Naive thymus-derived CD4-positive, alpha-beta T cell (primary cell): ENCODE results near the gene APBA2. TPM values are rescaled to one million over a fixed set of nuclear protein-coding genes. Genes with fewer than 3 reads are reported as not detected.
"Not testable (repeated sequence)": the region's sequence is repeated elsewhere in the genome, so short reads cannot be mapped to it uniquely, and the experiment has no call there.

Source experiments
- ATAC-seq: fragments of 150-1000 bp; cut with Tn5 transposase; 2 replicates; pipeline ENCODE4 v1.10.0; 2021; ENCODE audit warnings: mild to moderate bottlenecking, moderate library complexity
- CTCF ChIA-PET: fragments of 350-600 bp; sonication (Branson Sonifier 250); formaldehyde crosslinking; loops from one replicate; lab custom pipeline; 2021; ENCODE audit warnings: antibody characterized with exemption; lab: Charles Lee
- POLR2A ChIA-PET: fragments of 350-600 bp; sonication (Branson Sonifier 250); formaldehyde crosslinking; loops from one replicate; lab custom pipeline; 2021; ENCODE audit warnings: antibody characterized with exemption, inconsistent platforms; lab: Charles Lee
- DNase-seq, 9 donors: peaks; one replicate each; pipeline versions ENCODE4 v3.0.0 to v3.0.0-alpha.2; 2020 to 2022; ENCODE audit warnings: mixed read lengths in 1 of 9
- H3K27ac ChIP-seq: one replicate; pipeline ENCODE4 v1.7.0; 2013; ENCODE audit warnings: mild to moderate bottlenecking, low read depth, low read length, moderate library complexity
- H3K27me3 ChIP-seq, 2 donors: one replicate each; pipeline ENCODE4 v1.7.0; 2013; ENCODE audit warnings: low read length in 2 of 2, mild to moderate bottlenecking in 2 of 2, moderate library complexity in 2 of 2; ENCODE audit not compliant: control insufficient read depth in 2 of 2, insufficient read depth in 2 of 2
- H3K36me3 ChIP-seq, 3 experiments: 1 replicate in 2 of 3; 2 replicates in 1 of 3; pipeline ENCODE4 v1.7.0; 2013; ENCODE audit warnings: low read length in 3 of 3, mild to moderate bottlenecking in 3 of 3, moderate library complexity in 1 of 3; ENCODE audit not compliant: insufficient read depth in 3 of 3, control insufficient read depth in 2 of 3
- H3K4me1 ChIP-seq, 2 donors: one replicate each; pipeline ENCODE4 v1.7.0; 2013; ENCODE audit warnings: low read length in 2 of 2, mild to moderate bottlenecking in 2 of 2, moderate library complexity in 1 of 2; ENCODE audit not compliant: control insufficient read depth in 2 of 2, insufficient read depth in 2 of 2
- H3K4me3 ChIP-seq: 2 replicates; pipeline ENCODE4 v1.7.0; 2013; ENCODE audit warnings: mild to moderate bottlenecking, low read length
- H3K9me3 ChIP-seq, 3 experiments: 1 replicate in 2 of 3; 2 replicates in 1 of 3; pipeline ENCODE4 v1.7.0; 2013; ENCODE audit warnings: low read length in 3 of 3; ENCODE audit not compliant: control insufficient read depth in 2 of 3
- H3K27ac Mint-ChIP-seq, 9 donors: one replicate each; pipeline ENCODE4 v1.8.0; 2020 to 2022; ENCODE audit warnings: mixed read lengths in 9 of 9, mild to moderate bottlenecking in 8 of 9, moderate library complexity in 5 of 9, inconsistent platforms in 2 of 9
- H3K27me3 Mint-ChIP-seq, 5 donors: one replicate each; pipeline ENCODE4 v1.8.0; 2021 to 2022; ENCODE audit warnings: mixed read lengths in 5 of 5, mild to moderate bottlenecking in 1 of 5
- H3K36me3 Mint-ChIP-seq, 5 donors: one replicate each; pipeline ENCODE4 v1.8.0; 2020 to 2022; ENCODE audit warnings: mixed read lengths in 5 of 5, mild to moderate bottlenecking in 3 of 5, inconsistent platforms in 1 of 5
- H3K4me1 Mint-ChIP-seq, 7 donors: one replicate each; pipeline ENCODE4 v1.8.0; 2020 to 2022; ENCODE audit warnings: mixed read lengths in 7 of 7, mild to moderate bottlenecking in 3 of 7, inconsistent platforms in 1 of 7
- H3K4me3 Mint-ChIP-seq, 10 donors: one replicate each; pipeline ENCODE4 v1.8.0; 2020 to 2022; ENCODE audit warnings: mild to moderate bottlenecking in 10 of 10, mixed read lengths in 10 of 10, moderate library complexity in 6 of 10, inconsistent platforms in 2 of 10
- H3K9me3 Mint-ChIP-seq, 11 donors: one replicate each; pipeline ENCODE4 v1.8.0; 2020 to 2022; ENCODE audit warnings: mixed read lengths in 11 of 11, mild to moderate bottlenecking in 4 of 11, inconsistent platforms in 1 of 11, moderate library complexity in 1 of 11
- intact Hi-C, 2 donors: fragments of 100-400 bp; cut with micrococcal nuclease; formaldehyde crosslinking; loops; one replicate each; pipeline ENCODE4 v1.15.1; 2023
- polyA plus RNA-seq, 2 donors: library from polyadenylated mRNA; unstranded; fragments of 300-500 nt; fragmentation: Illumina TruSeq; gene quantifications; one replicate each; pipeline ENCODE4 v1.2.3, GENCODE V29; 2021
- total RNA-seq, 6 experiments: library from RNA in 5 of 6; stranded (reverse) in 5 of 6; gene quantifications; 1 replicate in 5 of 6; 2 replicates in 1 of 6; pipeline ENCODE4 v1.2.3 and lab custom pipeline; 2021 to 2026

Gene APBA2
- total and polyA plus RNA-seq, 7 experiments from 2014 or later, result 7.7 to 139 (median 110) TPM

DNA sequence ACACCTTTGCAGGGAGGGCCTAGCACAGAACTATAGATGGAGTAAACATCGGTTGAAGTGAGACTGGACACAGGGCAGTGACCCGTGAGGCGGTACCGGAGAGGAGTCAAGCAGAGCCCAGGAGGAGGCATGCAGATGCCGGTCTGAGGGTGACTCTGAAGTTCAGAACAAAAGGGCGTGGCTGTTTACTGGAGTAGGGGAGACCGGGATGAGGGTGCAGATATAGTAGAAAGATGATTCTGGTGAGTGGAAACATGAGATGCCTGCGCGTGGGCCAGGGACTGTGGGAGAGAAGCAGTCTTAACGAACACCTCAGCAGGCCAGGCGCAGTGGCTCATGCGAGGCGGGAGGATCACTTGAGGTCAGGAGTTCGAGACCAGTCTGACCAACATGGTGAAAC lies 270.7 kb downstream of the APBA2 start:
- Mint-ChIP-seq H3K9me3 (peaks cover 0 to 18% (median 4%) of the 10 kb centered on the region in 11 donors), H3K27ac (no peak overlapping the region), H3K4me1 (peaks cover 0 to 9% (median 3%) of the 10 kb centered on the region in 7 donors), H3K4me3 (no peak overlapping the region), H3K36me3 (peaks cover 0 to 4% (median 2%) of the 10 kb centered on the region in 5 donors), H3K27me3 (peaks cover 0 to 34% (median 28%) of the 10 kb centered on the region in 5 donors)
- Histone ChIP-seq H3K27me3 (no peaks in the 10 kb centered on the region), H3K27ac (no peak overlapping the region), H3K4me1 (no peaks in the 10 kb centered on the region), H3K4me3 (no peak overlapping the region), H3K9me3 (no peaks in the 10 kb centered on the region), H3K36me3 (no peaks in the 10 kb centered on the region)
- POLR2A ChIA-PET, result no interaction called here
- DNase-seq, result no peak
- intact Hi-C loops, result no loop called here
- CTCF ChIA-PET, result interaction anchor here (1.0 kb wide), 1 partner anchor 31 kb away, joined by 3 read pairs; no protein-coding TSS in a partner anchor
- no peak for ATAC-seq

DNA sequence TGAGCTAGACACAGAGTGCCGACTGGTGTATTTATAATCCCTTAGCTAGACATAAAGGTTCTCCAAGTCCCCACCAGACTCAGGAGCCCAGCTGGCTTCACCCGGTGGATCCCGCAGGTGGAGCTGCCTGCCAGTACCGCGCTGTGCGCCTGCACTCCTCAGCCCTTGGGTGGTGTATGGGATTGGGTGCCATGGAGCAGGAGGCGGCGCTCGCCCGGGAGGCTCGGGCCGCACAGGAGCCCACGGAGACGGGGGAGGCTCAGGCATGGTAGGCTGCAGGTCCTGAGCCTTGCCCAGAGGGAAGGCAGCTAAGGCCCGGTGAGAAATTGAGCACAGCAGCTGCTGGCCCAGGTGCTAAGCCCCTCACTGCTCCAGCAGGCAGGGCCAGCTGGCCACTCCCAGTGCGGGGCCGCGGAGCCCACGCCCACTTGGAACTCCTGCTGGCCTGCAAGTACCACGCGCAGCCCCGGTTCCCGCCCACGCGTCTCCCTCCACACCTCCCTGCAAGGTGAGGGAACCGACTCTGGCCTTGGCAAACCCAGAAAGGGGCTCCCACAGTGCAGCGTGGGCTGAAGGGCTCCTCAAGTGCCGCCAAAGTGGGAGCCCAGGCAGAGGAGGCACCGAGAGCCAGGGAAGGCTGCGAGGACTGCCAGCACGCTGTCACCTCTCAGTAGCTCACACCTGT lies 274.1 kb downstream of the APBA2 start:
- CTCF ChIA-PET, result no interaction called here
- intact Hi-C loops, result no loop called here

DNA sequence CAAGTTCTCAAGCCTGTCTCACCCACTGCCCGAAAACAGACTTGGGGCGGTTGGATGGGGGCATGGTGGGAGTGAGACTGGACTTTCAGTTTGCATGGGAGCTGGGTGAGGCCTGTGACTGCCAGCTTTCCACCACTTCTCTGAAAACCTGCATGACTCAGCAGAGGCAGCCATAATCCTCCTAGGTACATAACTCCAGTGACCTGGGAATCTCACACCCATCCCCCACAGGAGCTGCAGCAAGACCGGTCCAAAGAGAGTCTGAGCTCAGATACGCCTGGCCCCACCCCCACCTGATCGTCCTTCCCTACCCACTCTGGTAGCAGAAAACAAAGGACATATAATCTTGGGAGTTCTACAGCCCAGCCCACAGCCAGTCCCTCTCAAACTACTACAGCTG lies 276.6 kb downstream of the APBA2 start:
- Mint-ChIP-seq H3K27me3 (peaks cover 18 to 67% (median 43%) of the 10 kb centered on the region in 5 donors), H3K9me3 (peaks cover 1 to 36% (median 14%) of the 10 kb centered on the region in 11 donors), H3K27ac (no peak overlapping the region), H3K4me3 (no peak overlapping the region), H3K36me3 (peaks cover 0 to 16% (median 4%) of the 10 kb centered on the region in 5 donors), H3K4me1 (peaks cover 0 to 9% (median 3%) of the 10 kb centered on the region in 7 donors)
- Histone ChIP-seq H3K27ac (no peak overlapping the region), H3K4me3 (no peak overlapping the region), H3K9me3 (no peaks in the 10 kb centered on the region), H3K27me3 (no peaks in the 10 kb centered on the region), H3K4me1 (no peaks in the 10 kb centered on the region), H3K36me3 (no peaks in the 10 kb centered on the region)
- ChIA-PET POLR2A (no interaction called here), CTCF (interaction anchor here (1.4 kb wide), 1 partner anchor 20 kb away, joined by 3 read pairs; no protein-coding TSS in a partner anchor)
- intact Hi-C loops, result no loop called here
- DNase-seq, result no peak
- no peak for ATAC-seq

More for the DNA sequence above, 274.1 kb downstream of the APBA2 start:
- H3K27ac Mint-ChIP-seq, result no peak overlapping the region
- Histone ChIP-seq H3K4me3 (no peak overlapping the region), H3K27ac (no peak overlapping the region), H3K27me3 (no peaks in the 10 kb centered on the region), H3K4me1 (no peaks in the 10 kb centered on the region), H3K36me3 (no peaks in the 10 kb centered on the region), H3K9me3 (no peaks in the 10 kb centered on the region)
- H3K4me3 Mint-ChIP-seq, result no peak overlapping the region
- H3K27me3 Mint-ChIP-seq, result peaks cover 2 to 62% (median 54%) of the 10 kb centered on the region in 5 donors
- POLR2A ChIA-PET, result no interaction called here
- DNase-seq (no peak), ATAC-seq (no peak)
- H3K36me3 Mint-ChIP-seq, result peaks cover 0 to 16% (median 4%) of the 10 kb centered on the region in 5 donors
- peaks cover 1 to 36% (median 14%) of the 10 kb centered on the region in 11 donors for H3K9me3 Mint-ChIP-seq
- H3K4me1 Mint-ChIP-seq, result peaks cover 0 to 9% (median 3%) of the 10 kb centered on the region in 7 donors

DNA sequence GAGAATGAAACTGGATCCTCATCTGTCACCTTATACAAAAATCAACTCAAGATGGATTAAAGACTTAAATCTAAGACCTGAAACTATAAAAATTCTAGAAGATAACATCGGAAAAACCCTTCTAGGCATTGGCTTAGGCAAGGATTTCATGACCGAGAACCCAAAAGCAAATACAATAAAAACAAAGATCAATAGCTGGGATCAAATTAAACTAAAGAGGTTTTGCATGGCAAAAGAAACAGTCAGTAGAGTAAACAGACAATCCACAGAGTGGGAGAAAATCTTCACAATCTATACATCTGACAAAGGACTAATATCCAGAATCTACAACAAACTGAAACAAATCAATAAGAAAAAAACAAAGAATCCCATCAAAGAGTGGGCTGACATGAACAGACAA lies 281.3 kb downstream of the APBA2 start:
- H3K9me3 ChIP-seq, H3K27me3 ChIP-seq, intact Hi-C loops, H3K36me3 Mint-ChIP-seq, H3K36me3 ChIP-seq, H3K4me1 Mint-ChIP-seq, H3K4me3 ChIP-seq, H3K27ac Mint-ChIP-seq, H3K27ac ChIP-seq, DNase-seq, POLR2A ChIA-PET, ATAC-seq, CTCF ChIA-PET, H3K4me1 ChIP-seq, H3K4me3 Mint-ChIP-seq: not testable (repeated sequence)
- Mint-ChIP-seq H3K9me3 (peaks cover 0 to 20% (median 6%) of the 10 kb centered on the region in 11 donors), H3K27me3 (peaks cover 22 to 57% (median 30%) of the 10 kb centered on the region in 5 donors)

Other genes starting within 250 kb of the APBA2 start
- gene GOLGA8M, start 173.6 kb upstream of the APBA2 start, total RNA-seq, result 10 to 100 TPM in 2 of 5 experiments, 1 to 10 TPM in 3; 2.9 to 14.9 (median 7.0) TPM
- gene GOLGA8M, start 173.6 kb upstream of the APBA2 start, polyA plus RNA-seq, result under 1 TPM in 1 of 2 donors, not detected in 1; 0.53 TPM
- gene GOLGA6L7, start 37.3 kb upstream of the APBA2 start, total RNA-seq, result not detected
- not detected for gene GOLGA6L7, start 37.3 kb upstream of the APBA2 start, polyA plus RNA-seq